Mammary epithelial cell (primary cell): ENCODE measurements around the gene TCF4.

Source experiments
- EZH2 ChIP-seq: IDR thresholded peaks from 2 replicates; pipeline ENCODE4 v1.6.1; 2012; ENCODE audit warnings: low read length, inconsistent platforms, borderline replicate concordance
- TF ChIP-seq, protein P1 (sequence below), 2 donors: IDR thresholded peaks in 1 of 2; conservative IDR thresholded peaks in 1 of 2; 2 replicates each; pipeline ENCODE4 v1.5.1; 2011 to 2012; ENCODE audit warnings: inconsistent platforms in 2 of 2, low read length in 2 of 2, mild to moderate bottlenecking in 2 of 2, control low read depth in 1 of 2, low read depth in 1 of 2; ENCODE audit not compliant: insufficient read depth in 1 of 2; ENCODE audit errors: extremely low read depth in 1 of 2

GRCh38 chr18:55323051-55323994 lies 264.7 kb downstream of the TCF4 start:
- TF ChIP-seq, protein P1, sequence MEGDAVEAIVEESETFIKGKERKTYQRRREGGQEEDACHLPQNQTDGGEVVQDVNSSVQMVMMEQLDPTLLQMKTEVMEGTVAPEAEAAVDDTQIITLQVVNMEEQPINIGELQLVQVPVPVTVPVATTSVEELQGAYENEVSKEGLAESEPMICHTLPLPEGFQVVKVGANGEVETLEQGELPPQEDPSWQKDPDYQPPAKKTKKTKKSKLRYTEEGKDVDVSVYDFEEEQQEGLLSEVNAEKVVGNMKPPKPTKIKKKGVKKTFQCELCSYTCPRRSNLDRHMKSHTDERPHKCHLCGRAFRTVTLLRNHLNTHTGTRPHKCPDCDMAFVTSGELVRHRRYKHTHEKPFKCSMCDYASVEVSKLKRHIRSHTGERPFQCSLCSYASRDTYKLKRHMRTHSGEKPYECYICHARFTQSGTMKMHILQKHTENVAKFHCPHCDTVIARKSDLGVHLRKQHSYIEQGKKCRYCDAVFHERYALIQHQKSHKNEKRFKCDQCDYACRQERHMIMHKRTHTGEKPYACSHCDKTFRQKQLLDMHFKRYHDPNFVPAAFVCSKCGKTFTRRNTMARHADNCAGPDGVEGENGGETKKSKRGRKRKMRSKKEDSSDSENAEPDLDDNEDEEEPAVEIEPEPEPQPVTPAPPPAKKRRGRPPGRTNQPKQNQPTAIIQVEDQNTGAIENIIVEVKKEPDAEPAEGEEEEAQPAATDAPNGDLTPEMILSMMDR (conservative IDR thresholded peaks at IDR 0.05 in 1 of 2, IDR thresholded peaks at IDR 0.05 in 1 of 2; ENCODE audit: extremely low read depth in 1 of 2, insufficient read depth in 1 of 2, low read depth in 1 of 2, low read length in 2 of 2) = no peak
- TF ChIP-seq EZH2 = no peak
